Measurements from ENCODE around the gene AIDA.

AIDA gene

DNA sequence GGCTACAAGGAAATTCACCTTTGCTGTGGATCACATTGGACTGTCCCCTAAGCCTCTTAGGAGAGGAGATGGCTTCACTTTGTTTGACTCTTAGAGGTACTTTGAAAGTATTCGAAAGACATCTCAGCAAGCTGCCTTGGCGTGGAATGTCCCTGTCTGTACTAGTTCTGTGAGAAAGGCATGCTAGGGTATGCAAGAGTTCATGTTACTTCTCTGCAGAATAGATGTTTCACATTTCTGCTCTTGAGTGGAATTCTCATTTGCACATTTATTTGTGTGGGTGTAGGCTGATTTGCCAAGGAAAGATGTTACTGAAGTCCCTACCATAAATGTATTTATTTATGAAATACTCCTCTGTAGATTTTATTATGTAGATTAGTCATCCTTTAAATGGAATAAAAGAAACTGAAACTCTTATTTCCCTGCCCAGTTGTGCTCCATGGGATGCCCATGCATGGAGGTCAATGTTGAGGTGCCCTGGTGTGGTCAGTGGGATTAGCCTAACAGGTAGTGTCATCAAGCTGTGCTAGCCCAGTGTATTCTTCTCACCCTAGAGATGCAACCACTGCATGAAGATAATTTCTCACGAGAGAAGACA is 80.6 kb downstream of the AIDA start:
- DNase-seq (ENCODE audit: insufficient read length, low spot score) (no peak), FAIRE-seq (no peak)
- TF ChIP-seq, protein P1, sequence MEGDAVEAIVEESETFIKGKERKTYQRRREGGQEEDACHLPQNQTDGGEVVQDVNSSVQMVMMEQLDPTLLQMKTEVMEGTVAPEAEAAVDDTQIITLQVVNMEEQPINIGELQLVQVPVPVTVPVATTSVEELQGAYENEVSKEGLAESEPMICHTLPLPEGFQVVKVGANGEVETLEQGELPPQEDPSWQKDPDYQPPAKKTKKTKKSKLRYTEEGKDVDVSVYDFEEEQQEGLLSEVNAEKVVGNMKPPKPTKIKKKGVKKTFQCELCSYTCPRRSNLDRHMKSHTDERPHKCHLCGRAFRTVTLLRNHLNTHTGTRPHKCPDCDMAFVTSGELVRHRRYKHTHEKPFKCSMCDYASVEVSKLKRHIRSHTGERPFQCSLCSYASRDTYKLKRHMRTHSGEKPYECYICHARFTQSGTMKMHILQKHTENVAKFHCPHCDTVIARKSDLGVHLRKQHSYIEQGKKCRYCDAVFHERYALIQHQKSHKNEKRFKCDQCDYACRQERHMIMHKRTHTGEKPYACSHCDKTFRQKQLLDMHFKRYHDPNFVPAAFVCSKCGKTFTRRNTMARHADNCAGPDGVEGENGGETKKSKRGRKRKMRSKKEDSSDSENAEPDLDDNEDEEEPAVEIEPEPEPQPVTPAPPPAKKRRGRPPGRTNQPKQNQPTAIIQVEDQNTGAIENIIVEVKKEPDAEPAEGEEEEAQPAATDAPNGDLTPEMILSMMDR (IDR thresholded peaks at IDR 0.05; ENCODE audit: insufficient read depth, missing control alignments), result no peak

DNA sequence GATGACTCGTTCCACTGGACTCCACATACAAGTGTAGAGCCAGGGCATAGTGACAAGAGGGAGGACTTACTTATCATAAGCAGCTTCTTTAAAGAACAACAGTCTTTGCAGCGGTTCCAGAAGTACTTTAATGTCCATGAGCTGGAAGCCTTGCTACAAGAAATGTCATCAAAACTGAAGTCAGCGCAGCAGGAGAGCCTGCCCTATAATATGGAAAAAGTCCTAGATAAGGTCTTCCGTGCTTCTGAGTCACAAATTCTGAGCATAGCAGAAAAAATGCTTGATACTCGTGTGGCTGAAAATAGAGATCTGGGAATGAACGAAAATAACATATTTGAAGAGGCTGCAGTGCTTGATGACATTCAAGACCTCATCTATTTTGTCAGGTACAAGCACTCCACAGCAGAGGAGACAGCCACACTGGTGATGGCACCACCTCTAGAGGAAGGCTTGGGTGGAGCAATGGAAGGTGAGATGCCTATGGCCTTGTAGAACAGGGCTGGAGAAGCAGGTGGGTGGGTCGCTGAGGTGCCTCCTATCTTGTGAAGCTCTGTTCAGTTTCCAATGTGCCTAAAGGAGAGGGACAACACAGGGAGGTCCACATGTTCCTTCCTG is 82.3 kb downstream of the AIDA start:
- TF ChIP-seq, protein P1 (IDR thresholded peaks at IDR 0.05; ENCODE audit: insufficient read depth, missing control alignments), result no peak
- DNase-seq (ENCODE audit: insufficient read length, low spot score), result no peak
- FAIRE-seq, result no peak

DNA sequence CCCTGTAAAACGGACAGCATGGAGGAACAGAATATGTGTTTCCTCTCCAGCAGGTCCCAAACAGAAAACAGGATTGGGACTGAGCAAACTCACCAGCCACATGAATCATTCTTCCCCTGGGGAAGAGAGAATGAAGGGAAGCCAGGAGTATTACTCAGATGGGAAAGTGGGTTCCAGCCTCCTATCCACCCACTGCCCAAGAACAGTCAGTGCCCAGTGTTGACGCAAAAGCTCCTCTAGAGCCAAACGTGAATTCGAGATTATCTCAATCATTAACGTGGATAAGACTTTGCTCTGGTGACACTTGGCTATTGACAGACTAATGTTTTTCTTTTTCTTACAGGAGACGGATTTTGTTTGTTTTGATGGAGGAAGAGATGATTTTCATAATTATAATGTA is 85.1 kb downstream of the AIDA start:
- TF ChIP-seq, protein P1 (IDR thresholded peaks at IDR 0.05; ENCODE audit: insufficient read depth, missing control alignments), result no peak
- DNase-seq (ENCODE audit: insufficient read length, low spot score) (no peak), FAIRE-seq (no peak)

DNA sequence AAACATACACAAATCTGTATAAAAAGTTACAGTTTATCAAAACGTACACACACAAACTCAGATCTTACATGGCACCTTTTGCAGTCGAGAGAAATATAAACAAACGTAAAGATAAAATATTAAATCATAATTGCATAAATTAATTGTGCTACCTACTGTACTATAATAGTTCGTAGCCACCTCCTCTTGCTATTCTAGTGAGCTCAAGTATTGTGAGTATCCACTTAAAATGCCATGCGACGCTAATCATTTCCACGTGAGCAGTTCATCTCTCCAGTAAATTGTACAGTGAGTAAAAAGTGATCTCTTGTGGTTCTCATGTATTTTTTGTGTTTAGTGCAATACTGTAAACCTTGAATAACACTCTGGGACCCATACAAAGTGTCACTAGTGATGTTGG is 88.1 kb downstream of the AIDA start:
- FAIRE-seq, result peak; percentile 79

DNA sequence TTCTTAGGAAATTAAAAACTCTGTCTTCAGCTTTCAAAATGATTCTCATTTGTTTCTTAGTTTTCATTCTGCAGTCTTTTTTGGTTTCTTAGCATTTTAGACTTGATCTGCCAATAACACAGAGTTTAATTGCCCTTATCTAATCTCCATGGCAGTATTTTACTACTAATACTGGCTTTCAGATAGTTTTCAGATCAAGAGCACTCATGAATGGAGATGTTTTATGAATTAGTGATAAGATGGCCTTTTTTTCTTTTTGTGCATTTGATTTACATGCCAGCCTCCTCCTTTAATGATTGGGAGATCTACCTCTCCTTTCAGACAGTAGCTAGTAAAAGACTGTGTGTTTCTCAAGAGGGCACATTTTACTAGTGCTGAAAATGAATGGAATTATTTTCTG is 88.8 kb downstream of the AIDA start:
- DNase-seq (ENCODE audit: insufficient read length, low spot score), result no peak
- TF ChIP-seq, protein P1 (IDR thresholded peaks at IDR 0.05; ENCODE audit: insufficient read depth, missing control alignments), result no peak
- peak; percentile 38 for FAIRE-seq

More for the DNA sequence above, 88.1 kb downstream of the AIDA start:
- TF ChIP-seq, protein P1 (IDR thresholded peaks at IDR 0.05; ENCODE audit: insufficient read depth, missing control alignments), result no peak
- DNase-seq (ENCODE audit: insufficient read length, low spot score), result no peak

DNA sequence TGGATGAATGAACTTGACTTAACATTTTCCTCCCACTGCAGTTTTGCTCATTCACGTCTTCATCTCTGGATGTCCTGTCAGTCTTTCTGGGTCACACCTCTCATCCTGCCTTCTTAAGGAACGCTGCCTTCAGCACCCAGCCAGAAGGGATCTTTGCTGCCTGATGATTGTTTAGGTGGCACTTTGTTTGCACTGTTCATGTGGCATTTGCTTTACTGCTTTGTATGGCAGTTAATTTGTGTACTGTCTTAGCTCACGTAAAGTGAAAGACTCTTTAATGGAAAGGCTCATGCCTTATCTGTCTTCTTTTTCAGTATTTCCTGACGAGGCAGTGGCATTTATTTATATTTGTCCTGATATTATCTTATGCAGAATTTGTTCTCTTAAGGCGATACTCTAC is 89.5 kb downstream of the AIDA start:
- FAIRE-seq, result no peak
- TF ChIP-seq, protein P1 (IDR thresholded peaks at IDR 0.05; ENCODE audit: insufficient read depth, missing control alignments), result no peak
- DNase-seq (ENCODE audit: insufficient read length, low spot score), result no peak

DNA sequence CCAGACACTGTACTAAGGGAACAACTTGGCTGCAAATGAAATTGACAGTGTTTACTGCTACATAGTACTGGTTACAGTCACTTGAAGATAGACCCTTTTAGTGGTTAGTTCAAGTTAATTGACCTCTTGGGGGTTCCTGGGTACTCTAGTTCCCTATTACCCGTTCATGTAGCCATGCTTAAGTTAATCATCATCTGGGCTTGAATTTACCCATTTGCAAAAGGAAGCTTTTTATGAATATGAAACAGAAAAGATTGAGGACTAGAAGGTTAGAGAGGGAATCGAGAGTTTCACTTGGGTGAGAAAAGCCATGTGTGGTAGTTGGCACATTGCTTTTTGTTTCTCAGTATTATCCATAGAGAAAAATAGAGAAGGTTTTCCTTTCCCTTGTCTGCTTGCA is 91.7 kb downstream of the AIDA start:
- FAIRE-seq (no peak), DNase-seq (ENCODE audit: insufficient read length, low spot score) (no peak)
- TF ChIP-seq, protein P1 (IDR thresholded peaks at IDR 0.05; ENCODE audit: insufficient read depth, missing control alignments), result no peak
